GM23338 (cell line): ENCODE results near the gene CNTNAP4. TPM values are rescaled to one million over a fixed set of nuclear protein-coding genes. Genes with fewer than 3 reads are reported as not detected.

ENCODE experiments used
- ATAC-seq: fragments of 200-7000 bp; cut with Tn5 transposase; 3 replicates; pipeline ENCODE4 v1.9.1; 2020
- DNase-seq: peaks from one replicate; pipeline ENCODE4 v3.0.0-alpha.2; 2015; ENCODE audit warnings: low spot score
- H2AFZ ChIP-seq: fragments of 200-600 bp; sonication (generic); 2 replicates; pipeline ENCODE4 v1.8.0; 2016; ENCODE audit warnings: antibody characterized with exemption, mild to moderate bottlenecking, moderate library complexity
- H3F3A ChIP-seq: fragments of 200-600 bp; sonication (generic); replicated peaks from 2 replicates; pipeline ENCODE4 v1.8.0; 2017; ENCODE audit warnings: antibody characterized with exemption, mixed run types, low read depth
- H3K27ac ChIP-seq: fragments of 200-600 bp; sonication (generic); 2 replicates; pipeline ENCODE4 v1.6.1; 2016; ENCODE audit warnings: low read depth
- H3K27me3 ChIP-seq: fragments of 200-600 bp; sonication (generic); 2 replicates; pipeline ENCODE4 v1.8.0; 2016; ENCODE audit warnings: mild to moderate bottlenecking, mixed run types, moderate library complexity; ENCODE audit not compliant: insufficient read depth
- H3K36me3 ChIP-seq: fragments of 200-600 bp; sonication (generic); 2 replicates; pipeline ENCODE4 v1.8.0; 2016; ENCODE audit warnings: mild to moderate bottlenecking; ENCODE audit not compliant: insufficient read depth
- H3K4me1 ChIP-seq: fragments of 200-600 bp; sonication (generic); 2 replicates; pipeline ENCODE4 v1.8.0; 2016; ENCODE audit warnings: mild to moderate bottlenecking, moderate library complexity; ENCODE audit not compliant: insufficient read depth
- H3K4me2 ChIP-seq: fragments of 200-600 bp; sonication (generic); 2 replicates; pipeline ENCODE4 v1.7.1; 2017; ENCODE audit warnings: mixed run types
- H3K4me3 ChIP-seq: fragments of 200-600 bp; sonication (generic); 2 replicates; pipeline ENCODE4 v1.6.1; 2016; ENCODE audit warnings: mixed run types
- H3K79me2 ChIP-seq: fragments of 200-600 bp; sonication (generic); replicated peaks from 2 replicates; pipeline ENCODE4 v1.8.0; 2017; ENCODE audit warnings: mild to moderate bottlenecking; ENCODE audit not compliant: insufficient read depth
- H3K9me2 ChIP-seq: fragments of 200-600 bp; sonication (generic); 2 replicates; pipeline ENCODE4 v1.8.0; 2017; ENCODE audit not compliant: insufficient read depth
- H4K20me1 ChIP-seq: fragments of 200-600 bp; sonication (generic); replicated peaks from 2 replicates; pipeline ENCODE4 v1.8.0; 2017; ENCODE audit warnings: mild to moderate bottlenecking; ENCODE audit not compliant: insufficient read depth
- H3K27ac Mint-ChIP-seq: 2 replicates; pipeline ENCODE4 v1.8.0; 2020; ENCODE audit warnings: inconsistent platforms, mild to moderate bottlenecking, moderate library complexity, mixed read lengths
- H3K27me3 Mint-ChIP-seq: 3 replicates; pipeline ENCODE4 v1.8.0; 2022; ENCODE audit warnings: low read depth, mild to moderate bottlenecking, moderate library complexity, mixed read lengths, inconsistent platforms; ENCODE audit not compliant: insufficient read depth, poor library complexity
- H3K36me3 Mint-ChIP-seq: 3 replicates; pipeline ENCODE4 v1.8.0; 2021; ENCODE audit warnings: low read depth, mild to moderate bottlenecking, inconsistent platforms, moderate library complexity, mixed read lengths
- H3K4me1 Mint-ChIP-seq: 3 replicates; pipeline ENCODE4 v1.8.0; 2020; ENCODE audit warnings: mild to moderate bottlenecking, inconsistent platforms, mixed read lengths
- H3K4me3 Mint-ChIP-seq: 3 replicates; pipeline ENCODE4 v1.8.0; 2021; ENCODE audit warnings: moderate library complexity, mild to moderate bottlenecking, inconsistent platforms, mixed read lengths
- H3K9me3 Mint-ChIP-seq: 3 replicates; pipeline ENCODE4 v1.8.0; 2020; ENCODE audit warnings: moderate library complexity, mild to moderate bottlenecking, inconsistent platforms, mixed read lengths
- CREB1 ChIP-seq: fragments of 250-450 bp; sonication (Bioruptor Pico); IDR thresholded peaks from 2 replicates; pipeline ENCODE4 v1.5.0; 2020; ENCODE audit warnings: low read depth, mild to moderate bottlenecking, moderate library complexity
- EZH2 ChIP-seq: fragments of 200-600 bp; sonication (generic); IDR thresholded peaks from one replicate; pipeline ENCODE4 v1.8.0; 2017; ENCODE audit warnings: antibody characterized with exemption, mild to moderate bottlenecking, low read depth; ENCODE audit not compliant: unreplicated experiment
- JUNB ChIP-seq: IDR thresholded peaks from one replicate; pipeline ENCODE4 v1.6.1; 2016; ENCODE audit warnings: antibody characterized with exemption; ENCODE audit not compliant: unreplicated experiment
- NANOG ChIP-seq: IDR thresholded peaks from 2 replicates; pipeline ENCODE4 v1.6.1; 2016; ENCODE audit warnings: antibody characterized with exemption, borderline replicate concordance
- POLR2AphosphoS5 ChIP-seq: IDR thresholded peaks from 2 replicates; pipeline ENCODE4 v1.6.1; 2016; ENCODE audit warnings: antibody characterized with exemption, low read depth
- STAT1 ChIP-seq: IDR thresholded peaks from one replicate; pipeline ENCODE4 v1.6.1; 2016; ENCODE audit warnings: antibody characterized with exemption; ENCODE audit not compliant: unreplicated experiment
- ZNF114 ChIP-seq: fragments of 250-450 bp; sonication (Bioruptor Pico); IDR thresholded peaks from 2 replicates; pipeline ENCODE4 v1.5.0; 2020; ENCODE audit warnings: mild to moderate bottlenecking, moderate library complexity
- ZNF331 ChIP-seq: fragments of 250-450 bp; sonication (Bioruptor Pico); IDR thresholded peaks from 2 replicates; pipeline ENCODE4 v1.5.0; 2020; ENCODE audit warnings: low read depth, mild to moderate bottlenecking, moderate library complexity
- polyA plus RNA-seq: library from polyadenylated mRNA; unstranded; fragments of >200 nt; fragmentation: Nextera tagmentation; extraction: Ambion mirVana; gene quantifications from 2 replicates; pipeline ENCODE4 v1.2.1, GENCODE V29; 2016
- total RNA-seq: library from RNA; depleted of rRNA; stranded (reverse); fragments of >200 nt; shearing (Covaris generic); gene quantifications from 2 replicates; pipeline ENCODE4 v1.2.3, GENCODE V29; 2014
- TF ChIP-seq, protein P1 (sequence below): IDR thresholded peaks from 2 replicates; pipeline ENCODE4 v1.6.1; 2016; ENCODE audit warnings: antibody characterized with exemption
- TF ChIP-seq, protein P2 (sequence below): fragments of 250-450 bp; sonication (Bioruptor Pico); IDR thresholded peaks from 2 replicates; pipeline ENCODE4 v1.5.0; 2020; ENCODE audit warnings: mild to moderate bottlenecking, moderate library complexity
- TF ChIP-seq, protein P3 (sequence below): IDR thresholded peaks from one replicate; pipeline ENCODE4 v1.6.1; 2018; ENCODE audit warnings: antibody characterized with exemption; ENCODE audit not compliant: unreplicated experiment

CNTNAP4 gene
- total and polyA plus RNA-seq, 2 experiments from 2014 or later: not detected

DNA sequence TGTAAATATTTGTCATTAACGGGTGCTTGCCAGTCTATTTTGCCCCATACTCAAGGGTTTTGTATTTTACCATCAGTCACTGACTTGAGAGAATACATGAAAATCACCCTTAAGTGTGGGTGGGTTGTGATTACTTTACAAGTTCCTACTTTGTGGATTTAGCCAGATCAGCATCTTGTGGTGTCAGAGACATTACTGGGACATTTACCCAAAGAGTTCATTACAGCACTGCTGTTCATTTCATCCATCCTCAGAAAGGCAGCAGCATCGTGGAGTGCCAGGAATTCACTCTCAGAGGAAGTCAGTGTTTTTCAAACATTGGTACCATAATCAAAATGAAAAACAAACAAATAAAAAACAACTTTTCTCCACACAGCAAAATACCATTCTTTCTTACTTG lies 110.8 kb downstream of the CNTNAP4 start:
- Mint-ChIP-seq H3K9me3 (peaks cover 66% of the 10 kb centered on the region), H3K27ac (no peak overlapping the region), H3K27me3 (peaks cover 2% of the 10 kb centered on the region), H3K4me1 (peaks cover 9% of the 10 kb centered on the region; the same call in 2 of the 3 replicates), H3K4me3 (no peak overlapping the region), H3K36me3 (no peaks in the 10 kb centered on the region; the same call in 2 of the 3 replicates)
- TF ChIP-seq ZNF331 (CRISPR knock-in tag) (no peak), ZNF114 (CRISPR knock-in tag) (no peak), CREB1 (CRISPR knock-in tag) (no peak), POLR2AphosphoS5 (no peak), JUNB (no peak), STAT1 (no peak), NANOG (no peak), EZH2 (no peak)
- TF ChIP-seq, protein P1, sequence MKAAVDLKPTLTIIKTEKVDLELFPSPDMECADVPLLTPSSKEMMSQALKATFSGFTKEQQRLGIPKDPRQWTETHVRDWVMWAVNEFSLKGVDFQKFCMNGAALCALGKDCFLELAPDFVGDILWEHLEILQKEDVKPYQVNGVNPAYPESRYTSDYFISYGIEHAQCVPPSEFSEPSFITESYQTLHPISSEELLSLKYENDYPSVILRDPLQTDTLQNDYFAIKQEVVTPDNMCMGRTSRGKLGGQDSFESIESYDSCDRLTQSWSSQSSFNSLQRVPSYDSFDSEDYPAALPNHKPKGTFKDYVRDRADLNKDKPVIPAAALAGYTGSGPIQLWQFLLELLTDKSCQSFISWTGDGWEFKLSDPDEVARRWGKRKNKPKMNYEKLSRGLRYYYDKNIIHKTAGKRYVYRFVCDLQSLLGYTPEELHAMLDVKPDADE: no peak
- TF ChIP-seq, protein P2, sequence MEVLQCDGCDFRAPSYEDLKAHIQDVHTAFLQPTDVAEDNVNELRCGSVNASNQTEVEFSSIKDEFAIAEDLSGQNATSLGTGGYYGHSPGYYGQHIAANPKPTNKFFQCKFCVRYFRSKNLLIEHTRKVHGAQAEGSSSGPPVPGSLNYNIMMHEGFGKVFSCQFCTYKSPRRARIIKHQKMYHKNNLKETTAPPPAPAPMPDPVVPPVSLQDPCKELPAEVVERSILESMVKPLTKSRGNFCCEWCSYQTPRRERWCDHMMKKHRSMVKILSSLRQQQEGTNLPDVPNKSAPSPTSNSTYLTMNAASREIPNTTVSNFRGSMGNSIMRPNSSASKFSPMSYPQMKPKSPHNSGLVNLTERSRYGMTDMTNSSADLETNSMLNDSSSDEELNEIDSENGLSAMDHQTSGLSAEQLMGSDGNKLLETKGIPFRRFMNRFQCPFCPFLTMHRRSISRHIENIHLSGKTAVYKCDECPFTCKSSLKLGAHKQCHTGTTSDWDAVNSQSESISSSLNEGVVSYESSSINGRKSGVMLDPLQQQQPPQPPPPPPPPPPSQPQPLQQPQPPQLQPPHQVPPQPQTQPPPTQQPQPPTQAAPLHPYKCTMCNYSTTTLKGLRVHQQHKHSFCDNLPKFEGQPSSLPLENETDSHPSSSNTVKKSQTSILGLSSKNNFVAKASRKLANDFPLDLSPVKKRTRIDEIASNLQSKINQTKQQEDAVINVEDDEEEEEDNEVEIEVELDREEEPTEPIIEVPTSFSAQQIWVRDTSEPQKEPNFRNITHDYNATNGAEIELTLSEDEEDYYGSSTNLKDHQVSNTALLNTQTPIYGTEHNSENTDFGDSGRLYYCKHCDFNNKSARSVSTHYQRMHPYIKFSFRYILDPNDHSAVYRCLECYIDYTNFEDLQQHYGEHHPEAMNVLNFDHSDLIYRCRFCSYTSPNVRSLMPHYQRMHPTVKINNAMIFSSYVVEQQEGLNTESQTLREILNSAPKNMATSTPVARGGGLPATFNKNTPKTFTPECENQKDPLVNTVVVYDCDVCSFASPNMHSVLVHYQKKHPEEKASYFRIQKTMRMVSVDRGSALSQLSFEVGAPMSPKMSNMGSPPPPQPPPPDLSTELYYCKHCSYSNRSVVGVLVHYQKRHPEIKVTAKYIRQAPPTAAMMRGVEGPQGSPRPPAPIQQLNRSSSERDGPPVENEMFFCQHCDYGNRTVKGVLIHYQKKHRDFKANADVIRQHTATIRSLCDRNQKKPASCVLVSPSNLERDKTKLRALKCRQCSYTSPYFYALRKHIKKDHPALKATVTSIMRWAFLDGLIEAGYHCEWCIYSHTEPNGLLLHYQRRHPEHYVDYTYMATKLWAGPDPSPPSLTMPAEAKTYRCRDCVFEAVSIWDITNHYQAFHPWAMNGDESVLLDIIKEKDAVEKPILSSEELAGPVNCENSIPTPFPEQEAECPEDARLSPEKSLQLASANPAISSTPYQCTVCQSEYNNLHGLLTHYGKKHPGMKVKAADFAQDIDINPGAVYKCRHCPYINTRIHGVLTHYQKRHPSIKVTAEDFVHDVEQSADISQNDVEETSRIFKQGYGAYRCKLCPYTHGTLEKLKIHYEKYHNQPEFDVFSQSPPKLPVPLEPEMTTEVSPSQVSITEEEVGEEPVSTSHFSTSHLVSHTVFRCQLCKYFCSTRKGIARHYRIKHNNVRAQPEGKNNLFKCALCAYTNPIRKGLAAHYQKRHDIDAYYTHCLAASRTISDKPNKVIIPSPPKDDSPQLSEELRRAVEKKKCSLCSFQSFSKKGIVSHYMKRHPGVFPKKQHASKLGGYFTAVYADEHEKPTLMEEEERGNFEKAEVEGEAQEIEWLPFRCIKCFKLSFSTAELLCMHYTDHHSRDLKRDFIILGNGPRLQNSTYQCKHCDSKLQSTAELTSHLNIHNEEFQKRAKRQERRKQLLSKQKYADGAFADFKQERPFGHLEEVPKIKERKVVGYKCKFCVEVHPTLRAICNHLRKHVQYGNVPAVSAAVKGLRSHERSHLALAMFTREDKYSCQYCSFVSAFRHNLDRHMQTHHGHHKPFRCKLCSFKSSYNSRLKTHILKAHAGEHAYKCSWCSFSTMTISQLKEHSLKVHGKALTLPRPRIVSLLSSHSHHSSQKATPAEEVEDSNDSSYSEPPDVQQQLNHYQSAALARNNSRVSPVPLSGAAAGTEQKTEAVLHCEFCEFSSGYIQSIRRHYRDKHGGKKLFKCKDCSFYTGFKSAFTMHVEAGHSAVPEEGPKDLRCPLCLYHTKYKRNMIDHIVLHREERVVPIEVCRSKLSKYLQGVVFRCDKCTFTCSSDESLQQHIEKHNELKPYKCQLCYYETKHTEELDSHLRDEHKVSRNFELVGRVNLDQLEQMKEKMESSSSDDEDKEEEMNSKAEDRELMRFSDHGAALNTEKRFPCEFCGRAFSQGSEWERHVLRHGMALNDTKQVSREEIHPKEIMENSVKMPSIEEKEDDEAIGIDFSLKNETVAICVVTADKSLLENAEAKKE (CRISPR knock-in tag): no peak
- TF ChIP-seq, protein P3, sequence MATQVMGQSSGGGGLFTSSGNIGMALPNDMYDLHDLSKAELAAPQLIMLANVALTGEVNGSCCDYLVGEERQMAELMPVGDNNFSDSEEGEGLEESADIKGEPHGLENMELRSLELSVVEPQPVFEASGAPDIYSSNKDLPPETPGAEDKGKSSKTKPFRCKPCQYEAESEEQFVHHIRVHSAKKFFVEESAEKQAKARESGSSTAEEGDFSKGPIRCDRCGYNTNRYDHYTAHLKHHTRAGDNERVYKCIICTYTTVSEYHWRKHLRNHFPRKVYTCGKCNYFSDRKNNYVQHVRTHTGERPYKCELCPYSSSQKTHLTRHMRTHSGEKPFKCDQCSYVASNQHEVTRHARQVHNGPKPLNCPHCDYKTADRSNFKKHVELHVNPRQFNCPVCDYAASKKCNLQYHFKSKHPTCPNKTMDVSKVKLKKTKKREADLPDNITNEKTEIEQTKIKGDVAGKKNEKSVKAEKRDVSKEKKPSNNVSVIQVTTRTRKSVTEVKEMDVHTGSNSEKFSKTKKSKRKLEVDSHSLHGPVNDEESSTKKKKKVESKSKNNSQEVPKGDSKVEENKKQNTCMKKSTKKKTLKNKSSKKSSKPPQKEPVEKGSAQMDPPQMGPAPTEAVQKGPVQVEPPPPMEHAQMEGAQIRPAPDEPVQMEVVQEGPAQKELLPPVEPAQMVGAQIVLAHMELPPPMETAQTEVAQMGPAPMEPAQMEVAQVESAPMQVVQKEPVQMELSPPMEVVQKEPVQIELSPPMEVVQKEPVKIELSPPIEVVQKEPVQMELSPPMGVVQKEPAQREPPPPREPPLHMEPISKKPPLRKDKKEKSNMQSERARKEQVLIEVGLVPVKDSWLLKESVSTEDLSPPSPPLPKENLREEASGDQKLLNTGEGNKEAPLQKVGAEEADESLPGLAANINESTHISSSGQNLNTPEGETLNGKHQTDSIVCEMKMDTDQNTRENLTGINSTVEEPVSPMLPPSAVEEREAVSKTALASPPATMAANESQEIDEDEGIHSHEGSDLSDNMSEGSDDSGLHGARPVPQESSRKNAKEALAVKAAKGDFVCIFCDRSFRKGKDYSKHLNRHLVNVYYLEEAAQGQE: no peak
- no peaks in the 10 kb centered on the region for H3F3A ChIP-seq
- no peaks in the 10 kb centered on the region for H4K20me1 ChIP-seq
- no peak overlapping the region for H2AFZ ChIP-seq
- H3K27ac ChIP-seq: no peak overlapping the region
- H3K4me3 ChIP-seq: no peak overlapping the region
- DNase-seq: no peak
- H3K4me2 ChIP-seq: no peak overlapping the region
- H3K9me2 ChIP-seq: no peaks in the 10 kb centered on the region
- no peak for ATAC-seq
- no peaks in the 10 kb centered on the region for H3K79me2 ChIP-seq
- H3K27me3 ChIP-seq: no peaks in the 10 kb centered on the region
- H3K36me3 ChIP-seq: no peaks in the 10 kb centered on the region
- peaks cover 5% of the 10 kb centered on the region; the same call in 1 of the 2 replicates for H3K4me1 ChIP-seq
